Inferior parietal cortex (tissue), 1 donor: ENCODE data around the gene DPH6.
"Not testable (repeated sequence)": the region's sequence is repeated elsewhere in the genome, so short reads cannot be mapped to it uniquely, and the experiment has no call there.

ENCODE experiments used
- DNase-seq: peaks from one replicate; pipeline ENCODE4 v3.0.0-alpha.2; 2016; ENCODE audit errors: extremely low spot score

DPH6 gene

DNA sequence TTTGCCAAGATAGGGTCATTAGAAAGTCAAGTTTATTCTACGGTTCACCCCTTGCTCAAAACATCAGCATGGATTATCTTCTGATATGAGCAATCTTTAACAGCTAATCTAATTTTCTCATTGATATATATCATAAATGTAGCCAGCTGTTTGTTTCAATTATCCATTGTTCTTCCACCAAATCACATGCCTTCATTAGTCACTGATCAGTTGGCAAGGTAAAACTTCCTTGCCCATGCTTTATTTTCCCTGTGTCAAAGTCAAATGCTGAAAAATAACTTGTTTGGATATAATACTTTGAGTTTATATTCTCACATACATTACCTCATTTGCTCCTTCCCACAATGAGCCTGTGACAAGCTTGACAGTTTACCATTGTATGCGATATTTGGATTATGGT, 60.6 kb downstream of the DPH6 start:
- no peak for DNase-seq

DNA sequence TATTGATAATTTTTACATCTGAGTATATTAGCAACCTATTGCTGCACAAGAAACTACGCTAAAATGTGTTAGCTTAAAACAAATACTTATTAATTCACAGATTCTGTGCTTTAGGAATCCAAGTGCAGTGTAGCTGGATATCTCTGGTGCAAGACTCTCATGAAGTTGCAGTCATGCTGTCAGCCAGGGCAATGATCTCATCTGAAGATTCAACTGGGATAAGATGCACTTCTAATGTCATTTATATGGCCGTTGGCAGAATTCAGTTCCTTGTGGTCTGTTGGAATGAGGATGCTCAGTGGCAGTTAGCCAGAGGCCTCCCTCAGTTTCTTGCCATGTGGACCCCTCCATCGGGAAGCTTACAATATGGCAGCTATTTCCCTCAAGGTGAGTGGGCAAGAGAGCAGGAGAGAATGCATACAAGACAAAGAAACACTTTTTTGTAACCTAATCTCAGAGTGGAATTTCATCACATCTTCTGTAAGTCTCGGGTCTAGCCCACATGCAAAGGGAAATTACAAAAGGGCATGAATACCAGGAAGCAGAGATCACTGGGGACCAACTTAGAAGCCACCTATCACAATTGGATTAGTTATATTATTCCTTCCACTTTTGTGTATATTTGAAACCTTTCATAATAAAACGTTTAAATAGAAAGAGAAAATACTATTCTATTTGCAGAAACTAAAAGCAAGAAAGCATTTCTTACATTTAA, 61.6 kb downstream of the DPH6 start:
- no peak for DNase-seq

DNA sequence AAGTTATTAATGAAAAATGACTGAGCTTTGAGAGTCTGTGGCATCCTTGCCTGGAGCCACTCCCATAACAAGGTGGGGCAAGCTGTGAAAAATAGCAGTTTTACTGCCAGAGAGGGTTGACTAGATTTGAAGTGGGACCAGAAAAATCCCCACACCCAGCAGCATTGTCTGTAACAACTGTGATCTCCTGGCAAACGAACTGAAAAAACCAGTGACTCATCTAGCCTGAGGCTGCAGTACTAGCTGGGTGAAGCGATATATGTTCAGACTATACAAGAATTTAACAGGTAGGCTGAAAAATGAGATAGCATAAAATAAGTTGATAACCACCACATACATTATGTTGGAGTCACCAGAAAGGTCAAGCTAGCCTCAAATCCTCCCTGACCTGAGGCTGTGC, 64.0 kb downstream of the DPH6 start:
- DNase-seq: no peak

GRCh38 chr15:35481064-35481463, 64.9 kb downstream of the DPH6 start:
- no peak for DNase-seq

GRCh38 chr15:35479423-35479822, 66.5 kb downstream of the DPH6 start:
- no peak for DNase-seq

- DNase-seq: no peak
Observed at GRCh38 chr15:35477312-35478262, 68.4 kb downstream of the DPH6 start.

GRCh38 chr15:35471024-35471423, 74.9 kb downstream of the DPH6 start:
- no peak for DNase-seq

DNA sequence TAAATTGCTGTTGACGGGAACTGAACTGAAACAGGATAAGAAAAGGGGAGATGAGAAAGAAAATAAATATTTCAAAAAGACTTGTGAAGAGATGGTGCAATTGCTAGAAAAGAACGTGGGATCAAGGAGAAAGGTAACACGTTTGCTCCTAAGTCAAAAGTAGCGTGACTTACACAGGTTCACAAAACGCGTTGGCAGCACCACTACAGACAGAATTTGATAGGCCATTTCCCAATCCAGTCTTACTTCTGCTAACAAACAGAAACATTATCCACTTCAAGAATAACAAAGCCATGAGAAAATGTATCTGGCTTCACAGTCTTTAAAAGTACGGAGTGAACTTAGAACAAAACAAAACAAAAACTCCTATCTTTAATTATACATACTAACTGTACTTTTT, 75.5 kb downstream of the DPH6 start:
- no peak for DNase-seq

DNA sequence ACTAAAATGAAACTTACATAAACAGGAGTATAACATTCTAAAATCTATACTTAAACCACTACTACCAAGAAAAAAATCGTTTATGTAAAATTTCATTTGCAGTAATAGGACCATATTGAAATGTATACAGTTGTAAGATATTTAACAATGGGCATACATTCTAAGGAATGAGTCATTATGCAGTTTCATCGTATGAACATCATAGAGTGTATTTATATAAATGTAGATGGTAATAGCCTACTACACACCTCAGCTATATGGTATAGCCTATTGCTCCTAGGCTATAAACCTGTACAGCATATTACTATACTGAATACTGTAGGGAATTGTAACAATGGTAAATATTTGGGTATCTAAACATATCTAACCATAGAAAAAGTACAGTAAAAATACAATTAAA, 79.5 kb downstream of the DPH6 start:
- DNase-seq: no peak

GRCh38 chr15:35465783-35466182, 80.2 kb downstream of the DPH6 start:
- no peak for DNase-seq

- DNase-seq: no peak
Observed at GRCh38 chr15:35460616-35461015, 85.3 kb downstream of the DPH6 start.

DNA sequence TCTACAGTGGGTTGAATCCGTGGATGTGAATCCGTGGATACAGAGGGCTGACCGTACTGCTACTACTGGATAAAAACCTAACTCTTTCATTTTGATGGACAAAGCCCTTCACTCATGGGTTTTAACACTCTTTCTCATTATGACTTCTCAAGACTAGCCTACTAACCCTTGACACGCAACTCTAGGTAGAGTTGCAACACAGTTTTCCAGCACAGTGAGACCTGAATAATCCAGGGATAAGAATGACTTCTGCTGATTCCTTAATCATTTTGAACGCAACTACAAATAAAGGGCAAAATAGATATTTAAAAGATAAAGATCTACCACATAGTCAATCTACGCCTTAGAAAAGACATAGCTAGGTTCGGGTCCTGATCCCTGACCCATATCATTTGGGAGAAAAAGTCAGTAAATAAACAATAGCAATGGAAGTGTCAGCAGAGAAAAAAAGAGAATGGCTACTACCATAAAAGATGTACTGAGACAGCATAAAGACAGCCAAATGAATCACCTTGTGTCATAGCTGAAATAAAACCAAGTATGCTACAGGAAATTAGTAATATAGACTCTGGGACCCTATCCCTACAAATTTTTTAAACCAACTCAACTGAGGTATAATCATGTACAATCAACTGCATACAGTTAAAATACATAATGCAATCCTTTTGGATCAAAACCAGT, 87.6 kb downstream of the DPH6 start:
- DNase-seq: no peak

DNA sequence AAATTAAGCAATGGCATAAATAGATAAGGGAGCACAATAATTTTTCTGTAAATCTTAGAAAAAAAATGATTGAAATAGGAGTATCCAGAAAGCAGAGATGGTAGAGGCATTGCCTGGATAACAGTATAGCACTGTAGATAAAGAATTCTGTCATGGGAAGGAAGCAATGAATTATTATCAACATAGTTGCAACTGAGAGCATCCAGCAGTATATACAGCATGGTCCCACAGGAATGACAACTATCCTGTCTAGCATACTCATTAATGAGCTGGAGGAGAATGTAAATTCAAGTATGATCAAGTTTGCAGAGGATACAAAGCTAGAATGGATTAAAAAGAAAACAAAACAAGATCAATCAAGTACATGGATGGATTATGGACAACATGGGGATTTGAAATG, 90.8 kb downstream of the DPH6 start:
- DNase-seq: no peak

GRCh38 chr15:35450492-35450891, 95.5 kb downstream of the DPH6 start:
- no peak for DNase-seq

GRCh38 chr15:35448294-35448693, 97.7 kb downstream of the DPH6 start:
- no peak for DNase-seq

DNA sequence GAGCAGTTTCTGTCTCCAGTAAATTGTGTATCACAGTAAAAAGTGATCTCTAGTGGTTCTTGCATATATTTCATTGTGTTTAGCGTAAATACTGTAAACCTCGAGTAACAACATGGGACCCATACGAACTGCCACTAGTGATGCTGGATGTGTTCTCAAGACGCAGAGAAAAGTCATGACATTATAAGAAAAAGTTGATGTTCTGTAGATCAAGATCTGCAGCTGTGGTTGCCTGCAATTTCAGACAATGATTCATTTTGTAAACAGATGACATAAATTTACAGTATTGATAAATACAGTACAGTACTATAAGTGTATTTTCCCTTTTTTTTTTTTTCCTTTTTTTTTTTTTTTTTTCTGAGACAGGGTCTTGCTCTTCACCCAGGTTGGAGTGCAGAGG, 100.1 kb downstream of the DPH6 start:
- no peak for DNase-seq

- peak; percentile 74 for DNase-seq
Observed at GRCh38 chr15:35444557-35445204, 101.3 kb downstream of the DPH6 start.

- DNase-seq: no peak
Observed at GRCh38 chr15:35443376-35443775, 102.6 kb downstream of the DPH6 start.

- no peak for DNase-seq
Observed at GRCh38 chr15:35442742-35443141, 103.2 kb downstream of the DPH6 start.

DNA sequence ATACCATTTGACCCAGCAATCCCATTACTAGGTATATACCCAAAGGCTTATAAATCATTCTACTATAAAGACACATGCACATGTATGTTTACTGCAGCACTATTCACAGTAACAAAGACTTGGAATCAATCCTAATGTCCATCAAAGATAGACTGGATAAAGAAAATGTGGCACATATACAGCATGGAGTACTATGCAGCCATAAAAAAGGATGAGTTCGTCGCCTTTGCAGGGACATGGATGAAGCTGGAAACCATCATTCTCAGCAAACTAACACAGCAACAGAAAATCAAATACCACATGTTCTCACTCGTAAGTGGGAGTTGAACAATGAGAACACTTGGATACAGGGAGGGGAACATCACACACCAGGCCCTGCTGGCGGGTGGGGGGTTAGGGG, 104.7 kb downstream of the DPH6 start:
- not testable (repeated sequence) for DNase-seq

DNA sequence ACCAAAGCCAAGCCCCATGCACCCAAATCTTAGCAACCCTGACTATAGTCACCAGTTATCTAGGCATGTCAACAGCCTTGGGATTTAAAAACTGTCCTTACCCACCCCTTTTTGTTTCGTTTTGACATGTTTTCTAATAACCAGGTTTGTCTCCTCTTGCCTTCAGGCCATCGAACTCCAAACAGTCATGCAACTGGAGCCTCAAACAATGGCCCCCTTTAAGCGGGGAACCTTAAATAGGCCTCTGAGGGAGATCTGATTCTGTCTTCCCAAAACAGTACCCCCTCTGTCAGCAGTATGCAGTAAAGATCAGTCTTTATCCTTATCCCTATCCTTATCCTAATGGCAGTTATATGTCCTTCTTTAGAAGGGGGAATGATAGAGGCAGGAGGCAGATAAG, 105.7 kb downstream of the DPH6 start:
- no peak for DNase-seq

DNA sequence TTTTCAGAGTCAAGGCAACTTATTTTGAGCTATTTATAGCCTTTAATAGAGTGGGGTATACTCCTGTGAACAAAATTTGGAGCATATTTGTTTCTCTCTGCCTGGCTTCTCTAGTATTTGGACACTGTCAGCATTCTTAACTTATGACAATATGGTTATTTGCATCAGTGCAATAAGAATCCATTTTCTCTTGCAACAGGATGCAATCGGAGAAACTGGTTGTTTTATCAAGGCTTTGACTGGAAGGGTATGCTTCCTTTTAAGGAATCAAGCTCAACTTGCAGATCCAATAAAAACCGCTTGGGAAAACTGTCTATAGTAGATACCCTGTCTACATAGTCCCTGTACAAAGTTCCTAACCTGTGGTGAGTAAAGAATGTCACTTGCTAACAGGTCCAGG, 106.7 kb downstream of the DPH6 start:
- no peak for DNase-seq
